ENCODE data around the gene TEF. TPM values are rescaled to one million over a fixed set of nuclear protein-coding genes. Genes with fewer than 3 reads are reported as not detected.
A peak's percentile ranks its signal among the peaks of the same experiment; 100 is the strongest.

TEF gene
- total and polyA plus RNA-seq, 9 of the 15 experiments (the other 6 are each of a cell fraction or from before 2014, with no cell fraction given): 0.04 to 3.1 (median 1.2) TPM

- TF ChIP-seq PHF8 (IDR thresholded peaks at IDR 0.05; ENCODE audit: borderline replicate concordance, low read length): peak; percentile 28; the same call in 1 of the 2 replicates
- no peak for TF ChIP-seq EWSR1 (IDR thresholded peaks at IDR 0.05; ENCODE audit: borderline replicate concordance, low read depth, partially characterized antibody)
- TF ChIP-seq TCF15 (CRISPR knock-in tag; IDR thresholded peaks at IDR 0.05): no peak
- TF ChIP-seq ZBTB17 (CRISPR knock-in tag; IDR thresholded peaks at IDR 0.05): no peak
- TF ChIP-seq PHB2 (IDR thresholded peaks at IDR 0.05; ENCODE audit: low read depth): no peak
- no peak; a peak in 1 of 4 replicates for TF ChIP-seq MNT (conservative IDR thresholded peaks at IDR 0.05)
- no peak for TF ChIP-seq ELK1 (CRISPR knock-in tag; IDR thresholded peaks at IDR 0.05)
- TF ChIP-seq KLF1 (tag; IDR thresholded peaks at IDR 0.05): no peak
- no peak for TF ChIP-seq NCOA4 (IDR thresholded peaks at IDR 0.05; ENCODE audit: partially characterized antibody)
- TF ChIP-seq PHTF2 (CRISPR knock-in tag; IDR thresholded peaks at IDR 0.05): no peak
- TF ChIP-seq HOXB6 (CRISPR knock-in tag; IDR thresholded peaks at IDR 0.05; ENCODE audit: borderline replicate concordance): no peak
- no peak for TF ChIP-seq CUX1 (CRISPR knock-in tag; IDR thresholded peaks at IDR 0.05)
- TF ChIP-seq LCOR (CRISPR knock-in tag; IDR thresholded peaks at IDR 0.05): no peak
- peak; percentile 53; the same call in 1 of the 2 replicates for TF ChIP-seq POLR2G (IDR thresholded peaks at IDR 0.05; ENCODE audit: low read depth, low read length)
- no peak for TF ChIP-seq SRSF3 (IDR thresholded peaks at IDR 0.05; ENCODE audit: insufficient read depth, low read length)
- TF ChIP-seq ZNF76 (CRISPR knock-in tag; IDR thresholded peaks at IDR 0.05; ENCODE audit: borderline replicate concordance): no peak
- no peak for TF ChIP-seq PTTG1 (tag; IDR thresholded peaks at IDR 0.05; ENCODE audit: low read depth)
- peak; percentile 85 for TF ChIP-seq EGR1 (conservative IDR thresholded peaks at IDR 0.05)
- TF ChIP-seq SMC3 (conservative IDR thresholded peaks at IDR 0.05; ENCODE audit: insufficient read depth, low read depth, low read length): no peak
- no peak for TF ChIP-seq ZNF830 (CRISPR knock-in tag; IDR thresholded peaks at IDR 0.05)
These were observed 62.8 kb downstream of the TEF start (continued) for GRCh38 chr22:41444360-41445128.
